GM18861 (cell line): Measurements from ENCODE around the gene ENGASE.
"Not testable (repeated sequence)": the region's sequence is repeated elsewhere in the genome, so short reads cannot be mapped to it uniquely, and the experiment has no call there.

Experiments
- ATAC-seq: cut with Tn5 transposase; IDR thresholded peaks from one replicate; pipeline ENCODE4 v1.9.1; 2021; ENCODE audit not compliant: unreplicated experiment

Gene ENGASE

GRCh38 chr17:79074649-79075445 is at the start of gene ENGASE:
Gene ENGASE, plus strand, starts transcription at chr17:79074824. Its CDS starts 121 bp downstream, at chr17:79074945.
- ATAC-seq = peak; percentile 81

- ATAC-seq = no peak
Observed at GRCh38 chr17:79024901-79025737, 49.5 kb upstream of the ENGASE start.

- no peak for ATAC-seq
Observed at GRCh38 chr17:79026376-79027273, 48.0 kb upstream of the ENGASE start.

- ATAC-seq = no peak
Observed at GRCh38 chr17:79027274-79027924, 47.2 kb upstream of the ENGASE start.

- ATAC-seq = no peak
Observed at GRCh38 chr17:79027925-79028491, 46.6 kb upstream of the ENGASE start.

GRCh38 chr17:79028496-79029326 is 45.9 kb upstream of the ENGASE start:
- no peak for ATAC-seq

- ATAC-seq = no peak
Observed at GRCh38 chr17:79029327-79030009, 45.2 kb upstream of the ENGASE start.

- ATAC-seq = not testable (repeated sequence)
Observed at GRCh38 chr17:79030636-79031035, 44.0 kb upstream of the ENGASE start.

GRCh38 chr17:79031996-79032875 is 42.4 kb upstream of the ENGASE start:
- no peak for ATAC-seq

- ATAC-seq = no peak
Observed at GRCh38 chr17:79033046-79033616, 41.5 kb upstream of the ENGASE start.

GRCh38 chr17:79033741-79034501 is 40.7 kb upstream of the ENGASE start:
- ATAC-seq = no peak

- ATAC-seq = no peak
Observed at GRCh38 chr17:79034931-79035485, 39.6 kb upstream of the ENGASE start.

- no peak for ATAC-seq
Observed at GRCh38 chr17:79035686-79036085, 38.9 kb upstream of the ENGASE start.

- ATAC-seq = no peak
Observed at GRCh38 chr17:79036181-79036580, 38.4 kb upstream of the ENGASE start.

GRCh38 chr17:79036596-79036995 is 38.0 kb upstream of the ENGASE start:
- no peak for ATAC-seq

- ATAC-seq = no peak
Observed at GRCh38 chr17:79038545-79039135, 36.0 kb upstream of the ENGASE start.
